IMR-90 (cell line): ENCODE results near the gene NHEJ1. TPM values are rescaled to one million over a fixed set of nuclear protein-coding genes. Genes with fewer than 3 reads are reported as not detected.

Source experiments
- ATAC-seq: fragments of 200-7000 bp; cut with Tn5 transposase; 2 replicates; pipeline ENCODE4 v1.9.1; 2020; ENCODE audit warnings: low read depth, mild to moderate bottlenecking, moderate library complexity
- BruUV-seq: library from RNA; stranded (reverse); fragments of 400-500 nt; replicated peaks from 2 replicates; lab custom pipeline; 2021; lab: Mats Ljungman, UMichigan
- CTCF ChIA-PET: fragments of 300-600 bp; formaldehyde crosslinking; extraction: SDS; loops from one replicate; lab custom pipeline; 2021; ENCODE audit warnings: antibody characterized with exemption; lab: Yijun Ruan, JAX
- POLR2A ChIA-PET: fragments of 300-600 bp; sonication (Branson Sonifier 250); formaldehyde crosslinking; loops from one replicate; lab custom pipeline; 2022; ENCODE audit warnings: antibody characterized with exemption; ENCODE audit not compliant: unreplicated experiment; lab: Charles Lee
- DNase-seq: peaks from one replicate; pipeline ENCODE4 v3.0.0; 2013
- H2AFZ ChIP-seq: replicated peaks from 2 replicates; pipeline ENCODE3; 2013; ENCODE audit warnings: low read length, mild to moderate bottlenecking; ENCODE audit not compliant: poor library complexity
- H2AK5ac ChIP-seq: 2 replicates; pipeline ENCODE4 v1.6.1; 2013; ENCODE audit warnings: low read depth, low read length, inconsistent platforms
- H2AK9ac ChIP-seq: replicated peaks from 2 replicates; pipeline ENCODE3; 2013; ENCODE audit warnings: mild to moderate bottlenecking, low read depth, low read length, moderate library complexity; ENCODE audit not compliant: poor library complexity
- H2BK120ac ChIP-seq: 2 replicates; pipeline ENCODE4 v1.6.1; 2013; ENCODE audit warnings: low read depth, low read length, inconsistent platforms
- H2BK15ac ChIP-seq: 3 replicates; pipeline ENCODE4 v1.6.1; 2013; ENCODE audit warnings: low read depth, low read length, inconsistent platforms
- H2BK20ac ChIP-seq: 2 replicates; pipeline ENCODE4 v1.6.1; 2013; ENCODE audit warnings: low read depth, mild to moderate bottlenecking, inconsistent platforms, low read length, moderate library complexity
- H2BK5ac ChIP-seq: 2 replicates; pipeline ENCODE4 v1.6.1; 2013; ENCODE audit warnings: mild to moderate bottlenecking, low read depth, low read length, inconsistent platforms; ENCODE audit not compliant: poor library complexity, severe bottlenecking
- H3K14ac ChIP-seq: replicated peaks from 2 replicates; pipeline ENCODE4 v1.6.1; 2013; ENCODE audit warnings: low read depth, low read length, inconsistent platforms
- H3K18ac ChIP-seq: 2 replicates; pipeline ENCODE4 v1.6.1; 2013; ENCODE audit warnings: low read depth, low read length, control low read depth
- H3K23ac ChIP-seq: 2 replicates; pipeline ENCODE4 v1.6.1; 2013; ENCODE audit warnings: low read depth, low read length, inconsistent platforms
- H3K27ac ChIP-seq: 2 replicates; pipeline ENCODE4 v1.5.1; 2013; ENCODE audit warnings: mild to moderate bottlenecking, control low read depth, low read length; ENCODE audit not compliant: insufficient read depth
- H3K27me3 ChIP-seq: 2 replicates; pipeline ENCODE4 v1.6.1; 2013; ENCODE audit warnings: low read length; ENCODE audit not compliant: control insufficient read depth, insufficient read depth
- H3K36me3 ChIP-seq: 2 replicates; pipeline ENCODE4 v1.6.1; 2013; ENCODE audit warnings: low read length, mixed read lengths; ENCODE audit not compliant: control insufficient read depth, insufficient read depth
- H3K4ac ChIP-seq: 2 replicates; pipeline ENCODE4 v1.6.1; 2013; ENCODE audit warnings: low read depth, low read length, inconsistent platforms
- H3K4me1 ChIP-seq: 2 replicates; pipeline ENCODE4 v1.6.1; 2013; ENCODE audit warnings: low read length, mixed read lengths; ENCODE audit not compliant: control insufficient read depth, insufficient read depth
- H3K4me2 ChIP-seq: 2 replicates; pipeline ENCODE4 v1.6.1; 2013; ENCODE audit warnings: low read depth, mild to moderate bottlenecking, control low read depth, low read length, moderate library complexity
- H3K4me3 ChIP-seq: 2 replicates; pipeline ENCODE4 v1.5.1; 2013; ENCODE audit warnings: low read depth, mild to moderate bottlenecking, control low read depth, low read length, moderate library complexity; ENCODE audit not compliant: insufficient read depth
- H3K56ac ChIP-seq: 2 replicates; pipeline ENCODE4 v1.6.1; 2013; ENCODE audit warnings: low read length, inconsistent platforms; ENCODE audit not compliant: insufficient read depth; ENCODE audit errors: extremely low read depth
- H3K79me1 ChIP-seq, 2 experiments: 2 replicates each; pipeline ENCODE4 v1.6.1; 2013; ENCODE audit warnings: low read length in 2 of 2, inconsistent platforms in 1 of 2, low read depth in 1 of 2
- H3K9ac ChIP-seq: 2 replicates; pipeline ENCODE4 v1.6.1; 2013; ENCODE audit warnings: low read depth, low read length, control low read depth
- H3K9me1 ChIP-seq: 2 replicates; pipeline ENCODE4 v1.6.1; 2013; ENCODE audit warnings: low read length, inconsistent platforms; ENCODE audit not compliant: insufficient read depth
- H3K9me3 ChIP-seq: 2 replicates; pipeline ENCODE4 v1.6.1; 2013; ENCODE audit warnings: low read length; ENCODE audit not compliant: control insufficient read depth, insufficient read depth
- H4K20me1 ChIP-seq: 2 replicates; pipeline ENCODE4 v1.6.1; 2013; ENCODE audit warnings: low read length, inconsistent platforms; ENCODE audit not compliant: insufficient read depth
- H4K5ac ChIP-seq: 2 replicates; pipeline ENCODE4 v1.6.1; 2013; ENCODE audit warnings: mild to moderate bottlenecking, low read depth, low read length, control low read depth
- H4K8ac ChIP-seq, 2 experiments: 2 replicates each; pipeline ENCODE4 v1.6.1; 2013; ENCODE audit warnings: low read depth in 2 of 2, low read length in 2 of 2, control low read depth in 1 of 2, inconsistent platforms in 1 of 2
- H4K91ac ChIP-seq: 2 replicates; pipeline ENCODE4 v1.6.1; 2013; ENCODE audit warnings: low read depth, low read length, inconsistent platforms; ENCODE audit not compliant: insufficient read depth
- MXI1 ChIP-seq: IDR thresholded peaks from 2 replicates; pipeline ENCODE4 v1.6.1; 2012; ENCODE audit warnings: low read depth, mild to moderate bottlenecking, low read length, moderate library complexity, borderline replicate concordance
- POLR2A ChIP-seq: IDR thresholded peaks from 2 replicates; pipeline ENCODE4 v1.6.1; 2012; ENCODE audit warnings: mild to moderate bottlenecking, low read depth, low read length
- RFX5 ChIP-seq: IDR thresholded peaks from 2 replicates; pipeline ENCODE4 v1.8.0; 2012; ENCODE audit warnings: low read depth, mild to moderate bottlenecking, low read length, moderate library complexity
- WGBS, 2 experiments: methylation state at CpG; one replicate each; pipeline versions ENCODE4 v1.1.5 to v1.1.7; 2013; ENCODE audit warnings: missing lambda C conversion rate in 2 of 2; ENCODE audit not compliant: insufficient read length in 1 of 2; ENCODE audit errors: extremely low coverage in 2 of 2; 5-methylcytosine and 5-hydroxymethylcytosine counted together
- dilution Hi-C: fragments of 300-500 bp; cut with HindIII; formaldehyde crosslinking; loops from one replicate; pipeline ENCODE4 v1.14.3; 2018; ENCODE audit warnings: low sequenced_read_pairs; ENCODE audit not compliant: unreplicated experiment
- in situ Hi-C: fragments of 300-500 bp; cut with MboI; formaldehyde crosslinking; loops from 3 replicates; pipeline ENCODE4 v1.14.3; 2019; ENCODE audit warnings: low sequenced_read_pairs, inconsistent platforms, mixed read lengths
- intact Hi-C: fragments of 100-400 bp; cut with micrococcal nuclease; formaldehyde crosslinking; loops from 2 replicates; pipeline ENCODE4 v1.10.0; 2022
- polyA plus RNA-seq, 3 experiments: library from polyadenylated mRNA; depleted of rRNA; stranded (reverse); fragments of >200 nt; gene quantifications; 2 replicates each; pipeline ENCODE4 v1.2.3, GENCODE V29; 2012; ENCODE audit warnings: low replicate concordance in 1 of 3
- total RNA-seq: library from RNA; depleted of rRNA; stranded (reverse); fragments of >200 nt; gene quantifications from 2 replicates; pipeline ENCODE4 v1.2.3, GENCODE V29; 2012

NHEJ1 gene
- total and polyA plus RNA-seq, 2 of the 4 experiments (the other 2 are of a cell fraction), result 12.5 to 23.1 TPM

- no peak for DNase-seq
These were observed 103.5 kb downstream of the NHEJ1 start for GRCh38 chr2:219056896-219057708.

More at GRCh38 chr2:219056896-219057708, 103.5 kb downstream of the NHEJ1 start:
- Histone ChIP-seq H3K9ac (no peak overlapping the region), H3K4me1 (peaks cover 6% of the 10 kb centered on the region; the same call in 1 of the 2 replicates), H3K36me3 (no peaks in the 10 kb centered on the region), H3K4me2 (no peak overlapping the region; the same call in 1 of the 2 replicates), H3K27me3 (peaks cover 92% of the 10 kb centered on the region), H4K5ac (no peak overlapping the region), H3K56ac (no peak overlapping the region), H3K79me1 (no peaks in the 10 kb centered on the region), H2BK20ac (no peak overlapping the region), H3K4me3 (no peak overlapping the region), H2BK120ac (no peak overlapping the region), H3K9me3 (no peaks in the 10 kb centered on the region), H3K4ac (no peak overlapping the region), H2BK5ac (no peak overlapping the region), H3K9me1 (no peaks in the 10 kb centered on the region), H4K8ac (no peak overlapping the region), H3K23ac (no peak overlapping the region), H2AK9ac (no peak overlapping the region), H4K20me1 (no peaks in the 10 kb centered on the region), H2AFZ (peak overlapping the region; percentile 67), H3K18ac (no peak overlapping the region), H4K91ac (no peak overlapping the region), H2AK5ac (no peak overlapping the region), H2BK15ac (no peak overlapping the region), H3K14ac (no peak overlapping the region), H3K27ac (no peak overlapping the region)
- in situ Hi-C loops, result no loop called here
- no TSS peak for BruUV-seq
- dilution Hi-C loops, result no loop called here
- ATAC-seq, result no peak
- 7% methylated on average over 32 of the region's 40 CpGs; no CpG with 5 or more reads in 1 of the 2 experiments for WGBS, 2 experiments
- POLR2A ChIA-PET, result no interaction called here
- intact Hi-C loops, result loop anchor here (5.0 kb wide), 1 partner anchor 240 kb away; no protein-coding TSS in a partner anchor
- no peak for TF ChIP-seq RFX5
- TF ChIP-seq POLR2A, result no peak
- 0 out of 2 replicates have a peak, but pooled peaks have one; percentile 15 for TF ChIP-seq MXI1
- CTCF ChIA-PET, result interaction anchor here (0.7 to 1.9 kb wide), 2 partner anchors 63 to 141 kb away, joined by 3 to 15 read pairs; no protein-coding TSS in a partner anchor
